ENCODE data around the gene GRM4.
A peak's percentile ranks its signal among the peaks of the same experiment; 100 is the strongest.

GRM4 gene

DNA sequence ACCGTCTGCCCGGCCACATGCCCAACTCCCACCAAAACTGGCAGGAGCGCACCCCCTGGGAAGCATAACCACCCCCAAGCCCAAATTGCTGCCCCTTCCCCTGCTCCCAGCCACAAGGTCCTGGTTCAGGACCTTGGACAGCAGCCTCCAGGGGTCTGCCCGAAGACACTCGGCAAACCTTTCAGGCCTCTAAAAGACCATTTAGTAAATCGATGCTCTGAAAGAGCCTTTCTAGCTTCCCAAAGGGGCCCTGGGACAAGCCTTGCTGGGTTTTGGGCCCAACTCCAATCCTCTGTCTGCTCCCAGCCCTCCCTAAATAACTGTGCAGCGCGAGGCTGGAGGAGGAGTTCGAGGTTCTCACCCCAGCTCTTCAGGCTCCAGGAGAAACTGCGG, 30.5 kb downstream of the GRM4 start:
- peak; percentile 36 for DNase-seq
- in situ Hi-C loops (cut with MboI; ENCODE audit: low pct_unique_long_range_greater_than_20kb, low sequenced_read_pairs) = no loop called here

DNA sequence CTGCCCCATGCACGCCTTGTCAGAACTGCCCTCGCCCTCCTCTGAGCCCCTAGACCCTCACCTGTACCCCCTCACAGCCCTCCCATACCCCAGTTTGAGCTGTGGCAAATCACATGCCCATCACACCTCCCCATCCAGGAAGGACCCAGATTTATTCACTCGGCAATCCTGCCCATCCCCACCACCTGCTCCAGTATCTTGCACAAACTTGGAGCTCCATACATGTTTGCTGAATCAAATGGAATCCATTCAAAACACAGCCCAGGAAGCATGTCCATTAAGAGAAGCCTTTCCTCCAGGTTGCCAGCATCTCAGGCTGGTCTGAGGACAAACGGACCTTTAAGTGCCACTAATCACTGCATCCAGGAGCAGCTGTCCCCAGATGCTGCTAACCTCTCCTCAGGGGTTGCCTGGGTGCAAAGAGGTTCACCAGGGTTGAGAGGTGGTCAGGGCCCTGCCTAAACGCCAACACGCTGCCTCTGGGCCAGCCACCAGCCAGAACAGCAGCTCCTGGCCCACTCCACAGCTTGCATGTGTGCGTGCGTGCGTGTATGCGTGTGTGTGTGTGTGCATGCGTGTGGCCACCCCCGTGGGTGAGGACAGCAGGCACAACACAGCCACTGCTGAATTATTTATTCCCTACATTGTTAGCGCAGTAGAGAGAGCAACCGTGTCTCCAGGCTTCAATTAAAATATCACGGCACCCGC, 31.0 kb downstream of the GRM4 start:
- DNase-seq = no peak
- in situ Hi-C loops (cut with MboI; ENCODE audit: low pct_unique_long_range_greater_than_20kb, low sequenced_read_pairs) = no loop called here

DNA sequence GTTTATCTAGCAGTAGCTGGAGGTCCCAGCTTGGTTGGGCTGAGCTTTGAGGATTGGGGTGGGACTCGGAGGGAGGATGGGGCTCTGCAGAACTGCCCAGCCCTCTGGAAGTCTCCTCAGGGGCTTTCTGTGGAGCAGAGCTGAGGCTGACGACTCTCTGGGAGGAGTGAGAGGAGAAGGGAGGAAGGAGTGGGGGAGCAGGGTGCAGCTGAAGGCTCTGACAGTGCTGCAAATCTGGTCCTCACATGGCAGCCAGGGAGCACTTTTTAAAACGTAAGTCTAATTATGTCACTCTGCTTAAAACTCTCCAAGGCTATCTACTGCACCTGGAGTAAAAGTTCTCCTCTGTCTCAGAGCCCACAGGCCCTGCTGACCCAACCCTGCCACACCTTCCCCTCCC, 32.4 kb downstream of the GRM4 start:
- no peak for DNase-seq
- in situ Hi-C loops (cut with MboI; ENCODE audit: low pct_unique_long_range_greater_than_20kb, low sequenced_read_pairs) = no loop called here

DNA sequence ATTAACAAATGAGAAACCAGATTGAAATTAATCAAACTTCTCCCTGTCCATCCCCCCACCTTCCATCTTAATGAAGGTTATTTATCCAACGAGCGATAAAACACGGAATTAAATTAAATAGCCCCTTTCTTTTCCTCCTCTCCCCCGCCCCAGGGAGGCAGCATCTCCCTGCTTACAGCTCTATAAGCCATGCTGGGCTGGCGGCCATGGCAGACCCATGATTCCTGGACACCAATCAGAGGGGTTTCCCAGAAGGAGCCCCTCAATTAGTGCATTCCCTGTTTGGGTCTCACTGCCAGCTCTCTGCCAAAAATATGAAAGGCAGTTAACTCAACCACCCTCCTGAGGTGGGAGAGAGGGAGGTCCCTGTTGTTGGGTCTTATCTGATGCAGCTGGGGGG, 33.8 kb downstream of the GRM4 start:
- in situ Hi-C loops (cut with MboI; ENCODE audit: low pct_unique_long_range_greater_than_20kb, low sequenced_read_pairs) = no loop called here

DNA sequence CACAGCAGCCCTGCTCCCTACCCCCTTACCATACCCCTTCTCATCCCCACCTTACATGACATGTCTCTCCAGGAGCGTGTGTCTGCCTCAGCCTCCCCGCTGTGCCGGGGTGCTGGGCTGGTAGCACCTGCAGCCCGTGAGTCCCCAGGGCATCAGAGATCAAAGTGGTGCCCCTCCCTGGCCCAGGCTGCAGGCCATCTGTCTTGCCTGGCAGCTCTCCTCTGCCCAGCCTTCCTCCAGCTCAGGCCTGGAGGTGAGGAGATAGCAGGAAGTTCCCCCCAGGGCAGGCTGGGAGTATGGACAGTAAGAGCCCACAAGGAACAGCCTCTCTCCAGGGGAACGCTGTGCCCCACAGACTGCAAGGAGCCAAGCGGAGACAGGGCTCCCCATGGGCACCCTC, 35.3 kb downstream of the GRM4 start:
- in situ Hi-C loops (cut with MboI; ENCODE audit: low pct_unique_long_range_greater_than_20kb, low sequenced_read_pairs) = no loop called here
- no peak for DNase-seq

More for the DNA sequence above, 33.8 kb downstream of the GRM4 start:
- no peak for DNase-seq

DNA sequence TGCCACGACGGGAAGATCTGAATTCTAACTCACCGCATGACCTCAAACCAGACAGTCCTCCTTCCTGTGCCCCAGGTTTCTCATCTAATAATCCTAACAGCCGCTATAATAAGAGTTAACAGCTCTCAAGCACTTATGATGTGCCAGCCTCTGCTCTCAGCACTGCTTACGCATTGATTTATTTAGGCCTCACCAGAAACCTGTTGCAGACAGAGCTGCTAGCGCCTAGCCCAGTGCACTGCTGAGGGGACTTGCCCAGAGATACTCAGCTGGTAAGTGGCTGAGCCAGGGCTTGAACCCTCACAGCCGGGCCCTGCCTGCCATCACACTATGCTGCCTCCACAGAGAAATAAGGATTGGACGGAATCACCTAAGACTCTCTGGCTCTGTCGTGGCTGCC, 37.7 kb downstream of the GRM4 start:
- in situ Hi-C loops (cut with MboI; ENCODE audit: low pct_unique_long_range_greater_than_20kb, low sequenced_read_pairs) = no loop called here
- DNase-seq = no peak

DNA sequence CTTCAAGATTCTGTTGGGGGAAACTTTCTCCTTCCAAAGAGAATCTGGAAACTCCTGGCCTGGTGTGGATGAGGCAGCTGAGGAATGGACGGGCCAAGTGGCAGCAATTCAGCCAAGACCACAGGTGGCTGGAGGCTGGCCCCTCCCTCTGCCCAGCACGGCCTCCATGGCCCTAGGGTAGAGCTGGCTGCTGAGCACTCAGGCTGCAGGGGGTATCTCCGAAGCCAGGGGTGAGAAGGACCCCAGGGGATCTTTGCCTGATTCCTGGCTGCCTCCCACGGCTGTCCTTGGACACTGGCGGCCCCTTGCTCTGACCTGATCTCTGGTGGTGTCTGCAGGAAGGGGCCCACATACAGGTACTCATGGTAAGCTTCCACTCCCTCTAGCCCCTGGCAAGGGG, 39.0 kb downstream of the GRM4 start:
- no peak for DNase-seq
- in situ Hi-C loops (cut with MboI; ENCODE audit: low pct_unique_long_range_greater_than_20kb, low sequenced_read_pairs) = no loop called here

DNA sequence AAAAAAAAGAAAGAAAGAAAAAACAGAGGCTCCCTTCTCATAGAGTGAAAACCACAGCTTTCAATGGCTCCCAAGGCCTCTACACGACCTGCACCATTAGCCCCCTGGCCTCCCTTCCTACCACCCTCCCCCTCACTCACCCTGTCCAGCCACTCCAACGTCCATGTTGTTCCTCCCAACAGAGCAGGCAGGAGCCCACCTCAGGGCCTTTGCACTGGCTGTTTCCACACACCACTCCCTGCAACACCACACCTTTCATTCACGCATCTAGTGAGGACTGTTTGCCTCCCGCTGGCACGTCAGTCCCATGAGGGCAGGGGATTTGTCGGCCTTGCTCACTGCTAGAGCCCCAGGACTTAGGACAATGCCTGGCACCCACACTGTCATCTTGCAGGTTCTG, 39.5 kb downstream of the GRM4 start:
- in situ Hi-C loops (cut with MboI; ENCODE audit: low pct_unique_long_range_greater_than_20kb, low sequenced_read_pairs) = no loop called here
- DNase-seq = no peak

DNA sequence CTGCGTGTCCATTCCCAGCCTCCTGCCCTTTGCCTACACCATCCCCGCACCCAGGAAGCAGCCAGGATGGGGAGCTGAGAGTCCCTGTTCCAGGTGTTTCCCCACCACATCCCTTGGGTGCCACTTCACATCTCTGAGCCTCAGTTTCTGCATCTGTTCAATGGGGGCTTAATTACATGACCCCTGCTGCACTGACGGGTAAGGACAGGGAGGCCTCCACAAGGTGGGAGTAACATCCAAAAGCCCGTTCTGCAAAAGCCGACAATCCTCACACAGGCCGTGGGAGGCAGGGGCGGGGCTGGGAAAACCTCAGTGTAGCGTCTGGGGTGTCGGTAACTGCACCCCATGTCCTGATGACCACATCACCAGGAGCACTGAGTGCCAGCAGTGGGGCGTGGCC, 41.3 kb downstream of the GRM4 start:
- DNase-seq = no peak
- in situ Hi-C loops (cut with MboI; ENCODE audit: low pct_unique_long_range_greater_than_20kb, low sequenced_read_pairs) = no loop called here

DNA sequence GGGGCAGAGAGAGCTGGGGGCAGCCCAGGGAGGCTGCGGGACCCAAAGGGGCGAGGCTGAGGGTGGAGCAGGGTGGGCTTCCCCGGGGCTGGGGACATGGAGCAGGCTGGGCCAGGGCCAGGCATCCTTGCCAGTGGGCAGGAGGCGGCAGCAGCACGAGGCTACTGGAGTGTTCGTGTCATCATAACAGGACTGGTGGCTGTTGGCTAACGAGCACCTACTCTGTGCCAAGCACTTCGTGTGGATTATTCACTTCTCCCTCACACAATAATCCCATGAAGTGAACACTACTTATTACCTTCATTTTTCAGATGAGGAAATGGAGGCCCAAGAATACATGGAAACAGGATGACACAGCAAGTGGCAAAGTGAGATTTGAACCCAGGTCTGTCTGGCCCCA, 41.7 kb downstream of the GRM4 start:
- in situ Hi-C loops (cut with MboI; ENCODE audit: low pct_unique_long_range_greater_than_20kb, low sequenced_read_pairs) = no loop called here
- no peak for DNase-seq

DNA sequence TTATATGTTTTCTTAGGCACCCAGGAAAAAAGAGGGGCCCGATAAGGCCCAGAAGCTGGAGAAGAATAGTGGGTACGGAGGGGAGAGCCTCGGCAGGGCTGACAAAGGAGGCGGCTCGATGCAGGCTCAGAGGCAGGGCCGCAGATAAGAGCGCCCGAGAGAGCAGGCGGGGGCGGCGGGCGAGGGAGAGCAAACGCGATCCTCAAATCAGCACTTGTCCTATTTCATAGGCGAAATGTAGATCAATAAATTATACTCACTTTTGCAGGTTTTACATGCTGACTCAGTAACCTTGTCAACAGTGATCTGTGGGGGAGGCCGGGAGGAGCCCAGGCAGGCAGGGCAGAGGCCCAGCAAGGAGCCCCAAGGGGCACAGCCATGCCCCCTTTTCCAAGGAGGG, 42.6 kb downstream of the GRM4 start:
- in situ Hi-C loops (cut with MboI; ENCODE audit: low pct_unique_long_range_greater_than_20kb, low sequenced_read_pairs) = no loop called here
- DNase-seq = no peak

DNA sequence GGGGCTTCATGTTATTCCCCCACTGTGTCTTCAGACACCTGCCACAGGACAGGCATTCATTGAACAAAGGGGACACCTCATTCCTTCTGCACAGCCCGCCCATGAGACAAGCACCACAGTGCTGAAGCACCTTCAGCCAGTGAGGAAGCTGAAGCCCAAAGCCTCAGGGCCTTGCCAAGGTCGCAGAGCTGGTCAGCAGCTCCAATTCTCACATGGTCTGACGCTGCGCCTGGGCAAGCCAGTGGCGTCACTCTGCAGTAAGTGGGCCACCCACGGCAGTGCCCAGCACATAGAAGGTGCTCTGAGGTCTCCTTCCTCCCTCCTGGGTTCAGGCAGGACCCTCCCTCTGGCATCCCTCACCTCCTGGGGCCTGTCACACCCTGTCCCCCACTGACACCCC, 43.2 kb downstream of the GRM4 start:
- in situ Hi-C loops (cut with MboI; ENCODE audit: low pct_unique_long_range_greater_than_20kb, low sequenced_read_pairs) = no loop called here

DNA sequence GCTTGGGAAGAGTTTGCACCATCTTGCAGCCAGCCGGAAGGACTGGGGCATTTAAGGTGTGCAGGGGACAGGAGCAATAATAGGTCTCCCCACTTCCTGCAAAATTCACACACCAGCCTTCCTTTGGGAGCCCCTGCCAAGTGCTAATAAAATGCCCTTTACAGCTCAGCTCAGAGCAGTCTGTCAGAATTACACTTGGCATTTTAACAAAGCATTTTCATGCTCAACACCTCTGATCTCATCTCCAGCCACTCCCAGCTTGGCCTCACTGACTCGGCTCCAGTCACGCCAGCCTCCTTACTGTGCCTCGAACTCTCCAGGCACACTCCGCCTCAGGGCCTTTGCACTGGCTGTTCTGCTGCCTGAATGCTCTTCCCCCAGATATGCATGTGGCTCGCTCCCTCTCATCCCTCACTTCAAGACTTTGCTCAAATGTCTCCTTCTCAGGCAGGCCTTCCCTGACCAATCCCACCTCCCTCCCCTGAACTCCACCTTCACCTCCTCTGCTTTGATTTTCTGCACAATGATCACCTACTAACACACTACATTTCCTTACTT, 43.7 kb downstream of the GRM4 start:
- no peak for DNase-seq
- in situ Hi-C loops (cut with MboI; ENCODE audit: low pct_unique_long_range_greater_than_20kb, low sequenced_read_pairs) = no loop called here

More for the DNA sequence above, 43.2 kb downstream of the GRM4 start:
- DNase-seq = no peak

DNA sequence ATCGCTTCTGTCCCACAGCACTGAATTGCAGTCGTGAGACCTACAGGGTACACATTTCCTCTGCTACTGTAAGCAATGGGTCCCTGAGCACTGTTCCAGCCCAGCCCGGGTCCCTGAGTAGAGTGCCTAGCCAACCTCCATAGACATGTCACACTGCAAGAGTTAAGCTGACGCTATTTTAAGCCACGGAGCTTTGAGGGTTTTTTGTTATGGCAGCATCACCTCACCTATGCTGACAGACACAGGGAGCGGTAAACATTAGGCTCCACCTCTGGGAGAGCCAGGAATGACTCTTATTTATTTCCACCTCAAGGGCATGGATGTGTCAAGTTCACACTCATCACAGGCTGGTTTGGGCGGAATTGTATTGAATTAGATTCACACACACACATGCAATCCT, 45.1 kb downstream of the GRM4 start:
- in situ Hi-C loops (cut with MboI; ENCODE audit: low pct_unique_long_range_greater_than_20kb, low sequenced_read_pairs) = no loop called here
- DNase-seq = no peak

DNA sequence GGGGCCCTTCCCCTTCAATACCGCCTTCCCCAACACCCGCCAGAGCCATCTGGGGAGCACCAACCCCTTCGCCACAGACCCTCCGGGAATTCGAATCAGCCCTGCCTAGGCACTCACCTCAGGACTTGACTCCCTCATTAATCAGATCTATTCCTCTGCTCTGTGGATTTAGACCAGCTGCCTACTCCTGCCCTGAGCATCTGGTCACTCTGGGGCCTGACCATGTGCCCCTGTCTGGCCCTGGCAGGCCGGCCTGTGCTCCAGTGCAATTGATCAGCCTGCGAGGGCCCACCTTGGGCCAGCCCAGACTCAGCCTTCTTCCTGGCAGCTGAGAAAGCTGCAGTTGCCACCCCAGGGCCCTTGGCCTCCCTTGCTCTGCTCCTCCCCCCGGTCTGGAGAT, 46.0 kb downstream of the GRM4 start:
- DNase-seq = no peak
- in situ Hi-C loops (cut with MboI; ENCODE audit: low pct_unique_long_range_greater_than_20kb, low sequenced_read_pairs) = no loop called here

DNA sequence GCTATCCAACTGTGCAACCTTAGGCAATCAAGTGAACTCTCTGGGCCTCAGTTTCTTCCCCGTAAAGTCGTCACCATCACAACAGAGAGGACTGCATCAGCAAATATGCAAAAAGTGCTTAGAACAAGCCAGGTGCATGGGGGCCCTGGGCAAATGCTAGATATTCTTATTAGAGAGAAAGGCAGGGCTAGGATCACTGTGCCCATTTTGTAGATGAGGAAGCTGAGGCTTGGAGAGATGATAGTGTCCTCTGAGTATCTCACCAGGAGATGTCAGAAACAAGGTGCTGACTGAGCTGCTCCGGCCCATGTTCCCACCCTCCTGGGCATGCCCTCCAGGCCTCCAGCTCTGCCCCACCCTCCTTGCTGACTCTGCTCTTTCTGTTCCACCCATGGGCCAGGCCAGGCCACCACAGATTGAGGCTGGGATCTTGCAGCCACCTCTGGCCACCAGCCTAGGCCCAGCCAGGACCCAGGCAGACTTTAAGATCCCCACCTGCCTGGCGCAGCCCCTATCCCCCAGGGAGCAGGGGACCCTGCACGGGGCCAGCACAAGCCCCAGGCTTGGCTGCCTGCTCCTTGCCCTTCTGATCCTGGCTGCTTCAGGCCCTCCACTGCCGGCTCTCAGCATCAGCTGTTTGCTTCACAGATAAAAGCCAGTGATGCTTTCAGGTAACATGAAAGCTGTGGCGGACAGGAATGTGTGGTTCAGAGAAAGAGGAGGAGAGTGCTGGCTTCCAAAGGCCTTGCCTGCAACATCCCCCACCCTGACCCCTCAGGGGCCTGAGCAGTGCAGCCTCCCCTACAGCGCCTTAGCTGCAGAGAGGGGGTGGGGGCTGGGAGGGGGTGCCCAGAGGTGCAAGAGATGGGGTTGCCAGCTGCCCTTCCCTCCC, 47.6 kb downstream of the GRM4 start:
- in situ Hi-C loops (cut with MboI; ENCODE audit: low pct_unique_long_range_greater_than_20kb, low sequenced_read_pairs) = no loop called here
- no peak for DNase-seq

DNA sequence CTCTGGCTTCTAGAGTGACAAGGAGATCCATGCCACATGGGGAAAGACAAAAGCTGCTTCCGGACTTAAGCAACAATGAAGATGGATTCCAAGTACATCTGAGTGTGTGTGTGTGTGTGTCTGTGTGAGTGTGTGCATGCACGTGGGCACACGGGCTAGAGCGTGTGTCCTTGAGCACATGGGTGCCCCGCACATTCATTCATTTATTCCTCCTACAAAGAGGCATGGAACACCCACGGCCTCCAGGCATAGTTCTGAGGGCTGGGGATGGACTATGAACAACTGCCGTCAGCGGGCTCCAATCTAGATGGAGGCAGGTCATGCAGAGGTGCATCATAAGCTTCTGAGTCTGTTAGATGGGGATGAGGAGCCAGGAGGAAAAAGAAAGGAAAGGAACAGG, 49.1 kb downstream of the GRM4 start:
- in situ Hi-C loops (cut with MboI; ENCODE audit: low pct_unique_long_range_greater_than_20kb, low sequenced_read_pairs) = no loop called here
- no peak for DNase-seq

DNA sequence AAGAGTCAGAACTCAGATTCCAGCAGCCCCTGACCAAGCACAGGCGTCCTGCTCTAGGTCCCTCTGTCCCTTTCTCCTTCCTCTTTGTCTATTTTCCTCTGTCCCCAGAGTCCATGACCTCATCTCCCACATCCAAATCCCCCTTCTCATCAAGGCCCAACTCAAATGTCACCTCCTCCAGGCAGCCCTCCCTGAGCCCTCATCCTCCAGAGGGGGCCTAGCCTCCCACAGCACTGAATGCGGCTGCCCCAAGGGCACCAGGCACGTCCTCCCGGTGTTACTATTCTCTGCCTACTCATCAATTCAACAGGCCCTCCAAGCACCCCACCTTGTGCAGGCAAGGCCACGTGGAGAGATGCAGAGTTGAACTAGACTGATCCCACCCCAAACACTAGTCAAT, 49.7 kb downstream of the GRM4 start:
- no peak for DNase-seq
- in situ Hi-C loops (cut with MboI; ENCODE audit: low pct_unique_long_range_greater_than_20kb, low sequenced_read_pairs) = no loop called here

DNA sequence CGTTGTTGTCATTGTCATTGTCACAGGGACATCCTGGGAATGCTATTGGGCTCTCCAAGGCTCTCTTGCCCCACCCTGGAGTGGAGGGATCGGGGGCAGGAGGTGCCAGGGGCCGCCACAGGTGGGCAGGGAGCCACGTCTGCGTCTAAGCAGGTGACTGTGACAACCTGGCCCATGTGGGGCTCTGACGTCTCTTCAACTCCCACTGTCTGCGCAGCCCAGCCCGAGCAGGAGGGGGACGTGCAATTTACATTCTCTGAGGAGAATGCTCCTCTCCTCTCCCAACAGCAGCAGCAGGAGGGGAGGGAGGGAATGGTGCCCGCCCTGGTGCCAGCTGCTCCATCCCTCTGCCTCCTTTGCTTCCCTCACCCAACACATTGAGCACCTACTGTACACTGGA, 50.1 kb downstream of the GRM4 start:
- no peak for DNase-seq
- in situ Hi-C loops (cut with MboI; ENCODE audit: low pct_unique_long_range_greater_than_20kb, low sequenced_read_pairs) = no loop called here

DNA sequence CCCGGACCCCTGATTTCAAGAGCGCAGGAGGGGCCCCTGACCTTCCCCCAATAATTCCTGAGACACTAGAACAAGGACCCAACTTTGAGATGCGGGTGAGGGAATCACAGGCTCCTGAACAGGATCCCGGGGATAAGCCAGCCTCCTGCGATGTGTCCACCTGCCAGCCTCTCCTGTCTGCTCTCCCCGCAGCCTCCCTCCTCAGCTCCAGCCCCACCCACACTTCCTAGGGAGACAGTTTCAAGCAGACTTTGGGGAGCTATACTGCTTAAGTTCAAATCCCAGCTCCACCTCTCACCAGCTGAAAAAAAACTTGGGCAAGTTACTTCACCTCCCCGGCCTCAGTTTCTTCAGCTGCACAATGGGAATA, 50.8 kb downstream of the GRM4 start:
- in situ Hi-C loops (cut with MboI; ENCODE audit: low pct_unique_long_range_greater_than_20kb, low sequenced_read_pairs) = no loop called here

More for the DNA sequence above, 50.8 kb downstream of the GRM4 start:
- DNase-seq = no peak

Measured in KBM-7 (cell line).